ENCODE data around the gene CARD18.

CARD18 gene

DNA sequence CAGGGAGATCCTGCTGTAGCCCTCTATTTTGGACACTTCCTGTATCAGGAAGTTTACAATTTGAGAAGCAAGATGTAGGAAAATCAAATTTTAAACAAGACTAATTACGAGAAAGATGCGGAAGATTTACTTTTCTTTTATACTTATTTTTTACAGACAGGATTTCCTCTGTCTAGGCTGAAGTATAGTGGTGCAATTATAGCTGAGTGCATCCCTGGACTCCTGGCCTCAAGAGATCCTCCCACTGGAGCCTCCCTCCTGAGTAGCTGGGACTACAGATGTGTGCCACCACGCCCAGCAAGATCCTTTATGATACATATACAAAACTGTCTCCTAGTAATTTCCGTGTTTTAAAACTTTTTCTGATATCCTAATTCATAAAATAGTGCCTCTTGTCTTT, 17.2 kb upstream of the CARD18 start:
- TF ChIP-seq, protein P1, sequence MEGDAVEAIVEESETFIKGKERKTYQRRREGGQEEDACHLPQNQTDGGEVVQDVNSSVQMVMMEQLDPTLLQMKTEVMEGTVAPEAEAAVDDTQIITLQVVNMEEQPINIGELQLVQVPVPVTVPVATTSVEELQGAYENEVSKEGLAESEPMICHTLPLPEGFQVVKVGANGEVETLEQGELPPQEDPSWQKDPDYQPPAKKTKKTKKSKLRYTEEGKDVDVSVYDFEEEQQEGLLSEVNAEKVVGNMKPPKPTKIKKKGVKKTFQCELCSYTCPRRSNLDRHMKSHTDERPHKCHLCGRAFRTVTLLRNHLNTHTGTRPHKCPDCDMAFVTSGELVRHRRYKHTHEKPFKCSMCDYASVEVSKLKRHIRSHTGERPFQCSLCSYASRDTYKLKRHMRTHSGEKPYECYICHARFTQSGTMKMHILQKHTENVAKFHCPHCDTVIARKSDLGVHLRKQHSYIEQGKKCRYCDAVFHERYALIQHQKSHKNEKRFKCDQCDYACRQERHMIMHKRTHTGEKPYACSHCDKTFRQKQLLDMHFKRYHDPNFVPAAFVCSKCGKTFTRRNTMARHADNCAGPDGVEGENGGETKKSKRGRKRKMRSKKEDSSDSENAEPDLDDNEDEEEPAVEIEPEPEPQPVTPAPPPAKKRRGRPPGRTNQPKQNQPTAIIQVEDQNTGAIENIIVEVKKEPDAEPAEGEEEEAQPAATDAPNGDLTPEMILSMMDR (IDR thresholded peaks at IDR 0.05; ENCODE audit: low read depth, low read length): no peak
- no peaks in the 10 kb centered on the region for H3K9me3 ChIP-seq

DNA sequence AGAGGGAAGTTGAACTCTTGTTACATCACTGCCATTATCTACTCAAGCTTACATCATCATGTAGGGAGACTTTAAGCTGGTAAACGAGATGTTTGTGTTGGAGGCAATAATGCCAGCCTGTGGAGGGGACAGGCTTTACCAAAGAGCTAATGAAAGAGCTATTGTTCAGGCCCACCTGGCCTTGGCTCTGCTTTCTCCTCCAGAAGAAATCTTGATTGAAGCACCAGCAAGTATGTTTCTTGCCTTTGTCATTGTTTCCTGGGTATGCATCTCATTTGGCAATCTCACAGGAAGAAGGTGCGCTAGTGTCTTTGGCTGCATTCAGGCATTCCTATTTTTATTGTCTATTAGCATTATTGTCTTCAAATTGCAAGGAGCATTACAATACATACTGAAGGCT, 16.7 kb upstream of the CARD18 start:
- H3K4me1 ChIP-seq: no peaks in the 10 kb centered on the region
- DNase-seq: no peak
- TF ChIP-seq, protein P1 (IDR thresholded peaks at IDR 0.05; ENCODE audit: low read depth, low read length): no peak
- no peaks in the 10 kb centered on the region for H3K36me3 ChIP-seq
- no peaks in the 10 kb centered on the region for H3K9me3 ChIP-seq
- H3K27me3 ChIP-seq: no peaks in the 10 kb centered on the region
- no peak overlapping the region for H3K4me3 ChIP-seq (ENCODE audit: low read depth, low read length)

More for the DNA sequence above, 17.2 kb upstream of the CARD18 start:
- H3K27me3 ChIP-seq: no peaks in the 10 kb centered on the region
- no peak overlapping the region for H3K4me3 ChIP-seq (ENCODE audit: low read depth, low read length)
- DNase-seq: no peak
- H3K36me3 ChIP-seq: no peaks in the 10 kb centered on the region
- H3K4me1 ChIP-seq: no peaks in the 10 kb centered on the region

DNA sequence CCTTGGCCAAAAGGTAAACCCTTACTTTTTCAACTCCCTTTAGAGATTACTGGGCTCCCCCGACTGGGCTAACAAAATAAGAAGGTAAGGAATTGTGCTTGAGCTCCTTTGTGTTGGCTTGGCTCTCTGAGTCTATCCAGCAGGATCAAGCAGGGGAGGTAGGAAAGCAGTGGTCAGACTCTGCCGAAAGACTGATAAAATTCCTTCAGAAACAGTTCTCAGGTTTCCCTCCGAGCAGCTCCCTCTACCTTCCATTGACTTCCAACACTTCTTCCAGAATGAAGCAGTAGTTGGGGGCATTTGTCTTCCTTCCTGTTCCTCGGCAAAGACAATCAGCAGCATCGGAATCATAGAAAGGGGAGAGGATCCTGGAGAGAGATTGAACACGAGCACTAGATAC, 16.1 kb upstream of the CARD18 start:
- Histone ChIP-seq H3K4me1 (no peaks in the 10 kb centered on the region), H3K9me3 (no peaks in the 10 kb centered on the region), H3K27me3 (no peaks in the 10 kb centered on the region), H3K36me3 (no peaks in the 10 kb centered on the region), H3K4me3 (ENCODE audit: low read depth, low read length) (no peak overlapping the region)
- no peak for DNase-seq
- TF ChIP-seq, protein P1 (IDR thresholded peaks at IDR 0.05; ENCODE audit: low read depth, low read length): no peak

DNA sequence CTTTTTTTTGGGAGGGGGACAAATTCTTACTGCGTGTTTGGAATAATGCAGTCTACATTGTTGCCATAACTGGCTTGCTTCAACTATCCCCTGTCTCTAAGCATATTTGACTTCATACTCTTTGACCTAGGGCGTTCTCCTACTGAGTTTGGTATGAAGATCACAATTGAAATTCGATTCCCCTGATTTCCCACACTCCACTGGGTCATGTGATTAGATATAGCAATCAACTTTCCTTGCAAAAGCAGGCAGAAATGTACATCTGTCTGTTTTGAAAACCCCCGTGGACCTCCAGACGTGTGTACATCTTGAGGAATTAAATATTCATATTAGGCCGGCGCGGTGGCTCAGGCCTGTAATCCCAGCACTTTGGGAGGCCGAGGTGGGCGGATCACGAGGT, 13.8 kb upstream of the CARD18 start:
- DNase-seq: no peak
- TF ChIP-seq, protein P1 (IDR thresholded peaks at IDR 0.05; ENCODE audit: low read depth, low read length): no peak
- no peaks in the 10 kb centered on the region for H3K9me3 ChIP-seq
- H3K4me3 ChIP-seq (ENCODE audit: low read depth, low read length): no peak overlapping the region
- no peaks in the 10 kb centered on the region for H3K36me3 ChIP-seq
- no peaks in the 10 kb centered on the region for H3K4me1 ChIP-seq
- no peaks in the 10 kb centered on the region for H3K27me3 ChIP-seq

DNA sequence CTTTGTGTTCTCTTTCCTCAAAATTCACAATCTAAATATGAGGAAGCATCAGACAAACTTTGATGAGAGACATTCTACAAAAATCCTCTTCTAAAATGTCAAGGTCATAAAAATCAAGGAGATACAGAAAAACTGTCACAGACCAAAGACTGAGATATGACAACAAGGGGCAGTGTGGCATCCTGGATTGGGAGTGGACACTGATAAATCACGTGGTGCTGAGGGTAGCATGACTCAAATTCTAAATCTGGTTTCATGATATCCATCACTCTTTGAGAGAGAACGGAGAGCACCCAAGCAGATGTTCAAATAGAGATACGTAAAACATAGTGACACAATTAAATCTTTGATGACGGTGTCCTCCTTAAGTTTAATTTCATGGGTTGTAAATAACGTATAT, 13.0 kb upstream of the CARD18 start:
- no peaks in the 10 kb centered on the region for H3K4me1 ChIP-seq
- H3K4me3 ChIP-seq (ENCODE audit: low read depth, low read length): no peak overlapping the region
- no peaks in the 10 kb centered on the region for H3K27me3 ChIP-seq
- H3K36me3 ChIP-seq: no peaks in the 10 kb centered on the region
- TF ChIP-seq, protein P1 (IDR thresholded peaks at IDR 0.05; ENCODE audit: low read depth, low read length): no peak
- no peak for DNase-seq
- H3K9me3 ChIP-seq: no peaks in the 10 kb centered on the region

DNA sequence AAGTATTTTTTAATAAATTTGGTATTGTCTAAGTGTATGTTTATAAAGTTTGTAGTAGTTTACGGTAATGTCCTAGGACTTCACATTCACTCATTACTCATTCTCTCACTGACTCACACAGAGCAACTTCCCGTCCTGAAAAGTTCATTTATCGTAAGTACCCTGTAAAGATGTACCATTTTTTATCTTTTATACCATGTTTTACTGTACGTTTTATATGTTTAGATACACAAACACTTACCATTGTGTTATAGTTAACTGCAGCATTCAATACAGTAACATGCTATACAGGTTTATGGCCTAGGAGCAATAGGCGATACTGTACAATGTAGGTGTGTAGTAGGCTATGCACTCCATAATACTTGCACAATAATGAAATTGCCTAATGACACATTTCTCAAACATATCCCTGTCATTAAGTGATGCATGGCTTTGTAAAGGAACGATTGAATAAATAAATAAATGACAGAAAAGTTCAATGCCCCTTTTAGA, 12.5 kb upstream of the CARD18 start:
- Histone ChIP-seq H3K4me1 (no peaks in the 10 kb centered on the region), H3K36me3 (no peaks in the 10 kb centered on the region), H3K9me3 (no peaks in the 10 kb centered on the region), H3K27me3 (no peaks in the 10 kb centered on the region), H3K4me3 (ENCODE audit: low read depth, low read length) (no peak overlapping the region)
- TF ChIP-seq, protein P1 (IDR thresholded peaks at IDR 0.05; ENCODE audit: low read depth, low read length): no peak
- no peak for DNase-seq

Data from BE2C (cell line).